ENCODE measurements around the gene UBE2H.

DNA sequence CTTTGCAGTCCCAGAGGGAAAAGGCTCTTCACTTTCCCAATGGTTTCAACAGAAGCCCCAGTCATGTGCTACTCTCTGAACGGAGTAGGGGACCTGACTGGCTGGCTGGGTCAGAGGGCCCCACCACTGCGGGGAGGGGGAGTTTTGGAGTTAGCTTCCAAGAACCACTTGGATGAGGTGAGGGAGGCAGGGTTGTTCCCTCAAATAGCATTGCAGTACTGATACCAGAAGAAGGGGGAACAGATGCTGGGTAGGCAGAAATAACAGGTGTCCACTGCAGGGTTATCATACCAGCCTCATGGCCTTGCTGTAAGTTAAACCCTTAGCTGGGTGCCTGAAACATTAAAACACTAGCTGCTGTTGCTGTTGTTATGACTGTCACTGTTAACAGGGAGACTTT lies 131.3 kb downstream of the UBE2H start:
- TF ChIP-seq YY1 (IDR thresholded peaks at IDR 0.05; ENCODE audit: low read depth, low read length) (no peak), REST (IDR thresholded peaks at IDR 0.05; ENCODE audit: low read depth, low read length) (no peak), POLR2A (IDR thresholded peaks at IDR 0.05; ENCODE audit: low read depth, low read length) (no peak), POLR2AphosphoS5 (IDR thresholded peaks at IDR 0.05; ENCODE audit: low read length) (no peak), EP300 (IDR thresholded peaks at IDR 0.05; ENCODE audit: borderline replicate concordance in 1 of 2, control insufficient read depth in 1 of 2, low read depth in 2 of 2, low read length in 2 of 2) (no peak)
- TF ChIP-seq, protein P1, sequence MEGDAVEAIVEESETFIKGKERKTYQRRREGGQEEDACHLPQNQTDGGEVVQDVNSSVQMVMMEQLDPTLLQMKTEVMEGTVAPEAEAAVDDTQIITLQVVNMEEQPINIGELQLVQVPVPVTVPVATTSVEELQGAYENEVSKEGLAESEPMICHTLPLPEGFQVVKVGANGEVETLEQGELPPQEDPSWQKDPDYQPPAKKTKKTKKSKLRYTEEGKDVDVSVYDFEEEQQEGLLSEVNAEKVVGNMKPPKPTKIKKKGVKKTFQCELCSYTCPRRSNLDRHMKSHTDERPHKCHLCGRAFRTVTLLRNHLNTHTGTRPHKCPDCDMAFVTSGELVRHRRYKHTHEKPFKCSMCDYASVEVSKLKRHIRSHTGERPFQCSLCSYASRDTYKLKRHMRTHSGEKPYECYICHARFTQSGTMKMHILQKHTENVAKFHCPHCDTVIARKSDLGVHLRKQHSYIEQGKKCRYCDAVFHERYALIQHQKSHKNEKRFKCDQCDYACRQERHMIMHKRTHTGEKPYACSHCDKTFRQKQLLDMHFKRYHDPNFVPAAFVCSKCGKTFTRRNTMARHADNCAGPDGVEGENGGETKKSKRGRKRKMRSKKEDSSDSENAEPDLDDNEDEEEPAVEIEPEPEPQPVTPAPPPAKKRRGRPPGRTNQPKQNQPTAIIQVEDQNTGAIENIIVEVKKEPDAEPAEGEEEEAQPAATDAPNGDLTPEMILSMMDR (IDR thresholded peaks at IDR 0.05 in 2 of 3, conservative IDR thresholded peaks at IDR 0.05 in 1 of 3; ENCODE audit: control insufficient read depth in 2 of 3, extremely low read depth in 1 of 3, insufficient read depth in 1 of 3, low read depth in 3 of 3, low read length in 3 of 3), result no peak

All from GM12878 (cell line).